Astrocyte of the cerebellum (primary cell): ENCODE measurements around the gene CLRN1.

ENCODE experiments used
- DNase-seq: peaks from one replicate; pipeline ENCODE4 v3.0.0-alpha.2; 2011; ENCODE audit warnings: low read depth
- H3K4me3 ChIP-seq: 2 replicates; pipeline ENCODE4 v1.5.1; 2011; ENCODE audit warnings: mild to moderate bottlenecking, low read depth, low read length, moderate library complexity
- CTCF ChIP-seq: IDR thresholded peaks from 2 replicates; pipeline ENCODE4 v1.5.1; 2012; ENCODE audit warnings: low read length, low read depth, moderate library complexity, mild to moderate bottlenecking; ENCODE audit errors: missing control alignments
- in situ Hi-C: cut with HindIII; loops from 2 replicates; pipeline ENCODE4 v1.10.0; 2017; ENCODE audit warnings: low sequenced_read_pairs

The CLRN1 gene

GRCh38 chr3:150972366-150973071, at the start of gene CLRN1:
CLRN1 (minus strand) TSS chr3:150972727; CDS start chr3:150972708, 19 bp downstream.
- H3K4me3 ChIP-seq: no peak within 1 kb of the TSS

GRCh38 chr3:151016478-151016795, 43.9 kb upstream of the CLRN1 start:
- no peak overlapping the region for H3K4me3 ChIP-seq
- no peak for TF ChIP-seq CTCF
- no peak for DNase-seq
- in situ Hi-C loops: no loop called here

More at GRCh38 chr3:150972366-150973071, at the start of gene CLRN1:
- TF ChIP-seq CTCF: no peak
- in situ Hi-C loops: no loop called here
- no peak for DNase-seq

- DNase-seq: no peak
- TF ChIP-seq CTCF: no peak
- H3K4me3 ChIP-seq: no peak overlapping the region
- in situ Hi-C loops: no loop called here
These were observed 43.4 kb upstream of the CLRN1 start for GRCh38 chr3:151015767-151016477.

- in situ Hi-C loops: no loop called here
- no peak overlapping the region for H3K4me3 ChIP-seq
- TF ChIP-seq CTCF: no peak
- no peak for DNase-seq
These were observed 42.7 kb upstream of the CLRN1 start for GRCh38 chr3:151015181-151015580.

- in situ Hi-C loops: loop anchor here (5.0 kb wide), 1 partner anchor 128 kb away; no protein-coding TSS in a partner anchor
- no peak overlapping the region for H3K4me3 ChIP-seq
- no peak for DNase-seq
- no peak for TF ChIP-seq CTCF
These were observed 42.0 kb upstream of the CLRN1 start for GRCh38 chr3:151014501-151015018.

GRCh38 chr3:151012753-151013152, 40.2 kb upstream of the CLRN1 start:
- in situ Hi-C loops: loop anchor here (5.0 kb wide), 1 partner anchor 130 kb away; no protein-coding TSS in a partner anchor
- H3K4me3 ChIP-seq: no peak overlapping the region
- no peak for DNase-seq
- TF ChIP-seq CTCF: no peak
